ENCODE data around the gene HYI.
"Not testable (repeated sequence)": the region's sequence is repeated elsewhere in the genome, so short reads cannot be mapped to it uniquely, and the experiment has no call there.

Gene HYI

GRCh38 chr1:43453442-43454269 lies at the start of gene HYI:
TSS of gene HYI (minus strand) at chr1:43453931. CDS start at chr1:43453793, 138 bp downstream.
- DNase-seq (ENCODE audit: low read depth), result peak; percentile 57

GRCh38 chr1:43501806-43502205 lies 48.1 kb upstream of the HYI start:
- DNase-seq (ENCODE audit: low read depth), result not testable (repeated sequence)

GRCh38 chr1:43499898-43500297 lies 46.2 kb upstream of the HYI start:
- DNase-seq (ENCODE audit: low read depth), result no peak

GRCh38 chr1:43495204-43495603 lies 41.5 kb upstream of the HYI start:
- DNase-seq (ENCODE audit: low read depth), result no peak

- no peak for DNase-seq (ENCODE audit: low read depth)
These were observed 40.1 kb upstream of the HYI start for GRCh38 chr1:43493661-43494450.

GRCh38 chr1:43492826-43493225 lies 39.1 kb upstream of the HYI start:
- DNase-seq (ENCODE audit: low read depth), result no peak

GRCh38 chr1:43491061-43491460 lies 37.3 kb upstream of the HYI start:
- DNase-seq (ENCODE audit: low read depth), result no peak

GRCh38 chr1:43488165-43488564 lies 34.4 kb upstream of the HYI start:
- no peak for DNase-seq (ENCODE audit: low read depth)

- no peak for DNase-seq (ENCODE audit: low read depth)
These were observed 30.6 kb upstream of the HYI start for GRCh38 chr1:43484367-43484766.

- no peak for DNase-seq (ENCODE audit: low read depth)
These were observed 28.5 kb upstream of the HYI start for GRCh38 chr1:43482215-43482614.

GRCh38 chr1:43481491-43481890 lies 27.8 kb upstream of the HYI start:
- no peak for DNase-seq (ENCODE audit: low read depth)

- DNase-seq (ENCODE audit: low read depth), result no peak
These were observed 25.7 kb upstream of the HYI start for GRCh38 chr1:43479414-43479813.

- DNase-seq (ENCODE audit: low read depth), result no peak
These were observed 24.0 kb upstream of the HYI start for GRCh38 chr1:43477716-43478115.

- DNase-seq (ENCODE audit: low read depth), result not testable (repeated sequence)
These were observed 22.1 kb upstream of the HYI start for GRCh38 chr1:43475611-43476401.

GRCh38 chr1:43473463-43473862 lies 19.7 kb upstream of the HYI start:
- DNase-seq (ENCODE audit: low read depth), result no peak

GRCh38 chr1:43472463-43473151 lies 18.9 kb upstream of the HYI start:
- DNase-seq (ENCODE audit: low read depth), result not testable (repeated sequence)

GRCh38 chr1:43472087-43472462 lies 18.3 kb upstream of the HYI start:
- DNase-seq (ENCODE audit: low read depth), result no peak

GRCh38 chr1:43469932-43470331 lies 16.2 kb upstream of the HYI start:
- DNase-seq (ENCODE audit: low read depth), result no peak

- DNase-seq (ENCODE audit: low read depth), result no peak
These were observed 14.7 kb upstream of the HYI start for GRCh38 chr1:43468414-43468813.

- DNase-seq (ENCODE audit: low read depth), result no peak
These were observed 12.7 kb upstream of the HYI start for GRCh38 chr1:43466403-43466802.

- DNase-seq (ENCODE audit: low read depth), result no peak
These were observed 11.9 kb upstream of the HYI start for GRCh38 chr1:43465505-43466067.

Data from activated T-cell treated with anti-CD3 and anti-CD28 coated beads for 24 hours (primary cell).